DOHH2 (cell line): ENCODE results near the gene LAMC3.

Experiments
- CTCF ChIP-seq: fragments of 200-600 bp; sonication (generic); IDR thresholded peaks from one replicate; pipeline ENCODE4 v1.5.1; 2014; ENCODE audit warnings: antibody characterized with exemption, mild to moderate bottlenecking, low read depth, low read length; ENCODE audit not compliant: poor library complexity, severe bottlenecking
- EZH2phosphoT487 ChIP-seq: fragments of 200-600 bp; sonication (generic); IDR thresholded peaks from 2 replicates; pipeline ENCODE4 v1.6.1; 2017; ENCODE audit warnings: borderline replicate concordance, mild to moderate bottlenecking, antibody characterized with exemption, low read length, moderate library complexity, mixed read lengths

GRCh38 chr9:131142160-131142559 is 133.2 kb downstream of the LAMC3 start:
- no peak for TF ChIP-seq CTCF
- no peak for TF ChIP-seq EZH2phosphoT487
